Measurements from ENCODE around the gene JMJD4. TPM values are rescaled to one million over a fixed set of nuclear protein-coding genes. Genes with fewer than 3 reads are reported as not detected.
A peak's percentile ranks its signal among the peaks of the same experiment; 100 is the strongest.

Gene JMJD4
- total and polyA plus RNA-seq, 11 donors, result 7.8 to 14.1 (median 11.5) TPM

GRCh38 chr1:227734546-227734855 is 601 bp downstream of the JMJD4 start:
- intact Hi-C loops (cut with DNase I), result loop anchor here in 3 of 10 donors (5.0 to 10.0 kb wide), 2 partner anchors 170 to 172 kb away; partner anchors contain the start of gene ZNF678 (in 3 of the 3)
- no peaks in the 10 kb centered on the region for H3K27me3 ChIP-seq
- peak overlapping the region in 11 of 12 donors; percentile 66 to 95 (median 89) for H3K27ac ChIP-seq
- DNase-seq (no peak), ATAC-seq (no peak)
- TF ChIP-seq CTCF (IDR thresholded peaks at IDR 0.05) (no peak), POLR2A (IDR thresholded peaks at IDR 0.05) (no peak)
- H3K9me3 ChIP-seq, result no peaks in the 10 kb centered on the region
- peaks cover 0 to 27% (median 23%) of the 10 kb centered on the region in 9 donors for H3K36me3 ChIP-seq
- H3K4me1 ChIP-seq, result peaks cover 0 to 50% (median 30%) of the 10 kb centered on the region in 12 donors
- H3K4me3 ChIP-seq, result peak overlapping the region; percentile 73 to 99 (median 93)
- WGBS, 4 donors, result 3 to 4% (median 4%) methylated on average over 9 to 10 of the region's 10 CpGs

GRCh38 chr1:227733751-227734545 is 1.2 kb downstream of the JMJD4 start:
- DNase-seq, result peak in 1 of 5 donors; percentile 15

DNA sequence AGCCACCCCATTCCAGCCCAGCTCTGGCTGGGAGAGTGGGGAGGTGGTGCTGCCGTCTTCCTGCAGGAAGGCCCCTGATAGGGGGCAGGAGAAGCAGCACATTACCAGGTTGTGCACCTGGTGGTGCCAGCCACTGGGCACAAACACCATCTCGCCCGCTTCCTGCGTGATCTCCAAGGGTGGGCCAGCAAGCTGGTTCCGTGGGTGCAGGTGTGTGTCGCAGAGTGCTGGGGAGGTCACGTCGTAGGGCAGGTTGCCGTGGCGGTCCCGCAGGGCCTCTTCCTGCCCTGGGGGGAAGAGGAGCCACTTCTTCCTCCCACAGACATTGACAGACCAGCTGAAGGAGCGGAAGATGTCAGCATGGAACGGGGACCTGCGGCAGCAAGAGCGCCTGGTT is 1.8 kb downstream of the JMJD4 start:
- H3K27ac ChIP-seq, result no peak overlapping the region
- TF ChIP-seq CTCF (IDR thresholded peaks at IDR 0.05), result no peak
- TF ChIP-seq POLR2A (IDR thresholded peaks at IDR 0.05), result no peak
- peaks cover 0 to 27% (median 23%) of the 10 kb centered on the region in 9 donors for H3K36me3 ChIP-seq
- H3K4me1 ChIP-seq, result peaks cover 0 to 60% (median 39%) of the 10 kb centered on the region in 12 donors
- H3K4me3 ChIP-seq, result peak overlapping the region in 1 of 12 donors; percentile 96
- DNase-seq, result no peak
- H3K9me3 ChIP-seq, result no peaks in the 10 kb centered on the region
- WGBS, 4 donors, result 91 to 95% (median 91%) methylated on average over 11 to 15 of the region's 15 CpGs
- ATAC-seq, result no peak
- H3K27me3 ChIP-seq, result no peaks in the 10 kb centered on the region
- intact Hi-C loops (cut with DNase I), result loop anchor here in 3 of 10 donors (5.0 to 10.0 kb wide), 2 partner anchors 169 to 171 kb away; partner anchors contain the start of gene ZNF678 (in 3 of the 3)

More at GRCh38 chr1:227733751-227734545, 1.2 kb downstream of the JMJD4 start:
- Histone ChIP-seq H3K27ac (peak overlapping the region in 8 of 12 donors; percentile 86 to 95 (median 90)), H3K36me3 (peaks cover 0 to 27% (median 23%) of the 10 kb centered on the region in 9 donors), H3K27me3 (no peaks in the 10 kb centered on the region), H3K4me3 (peak overlapping the region; percentile 73 to 99 (median 93)), H3K9me3 (no peaks in the 10 kb centered on the region), H3K4me1 (peaks cover 0 to 55% (median 36%) of the 10 kb centered on the region in 12 donors)
- intact Hi-C loops (cut with DNase I), result loop anchor here in 3 of 10 donors (5.0 to 10.0 kb wide), 2 partner anchors 169 to 172 kb away; partner anchors contain the start of gene ZNF678 (in 3 of the 3)
- ATAC-seq, result no peak
- TF ChIP-seq CTCF (IDR thresholded peaks at IDR 0.05), result no peak
- no peak for TF ChIP-seq POLR2A (IDR thresholded peaks at IDR 0.05)
- 74 to 76% (median 76%) methylated on average over 21 to 24 of the region's 24 CpGs for WGBS, 4 donors

Measured in heart left ventricle (tissue), 16 donors.